NCI-H187 treated with DMSO at 0.1 percent for 48 hours (cell line): ENCODE measurements around the gene UBE2E2.

Experiments
- DNase-seq: peaks from one replicate; lab custom pipeline; 2025; lab: John Stamatoyannopoulos, UW

UBE2E2 gene

GRCh38 chr3:23276913-23277658, 74.0 kb downstream of the UBE2E2 start:
- no peak for DNase-seq

GRCh38 chr3:23277688-23278087, 74.6 kb downstream of the UBE2E2 start:
- DNase-seq, result no peak

GRCh38 chr3:23283625-23284024, 80.5 kb downstream of the UBE2E2 start:
- DNase-seq, result no peak

- no peak for DNase-seq
These were observed 85.2 kb downstream of the UBE2E2 start for GRCh38 chr3:23288286-23288685.

GRCh38 chr3:23288715-23289114, 85.6 kb downstream of the UBE2E2 start:
- no peak for DNase-seq

- DNase-seq, result no peak
These were observed 89.3 kb downstream of the UBE2E2 start for GRCh38 chr3:23292432-23292831.

GRCh38 chr3:23294770-23295387, 91.8 kb downstream of the UBE2E2 start:
- DNase-seq, result no peak

- no peak for DNase-seq
These were observed 98.7 kb downstream of the UBE2E2 start for GRCh38 chr3:23301819-23302218.

- DNase-seq, result no peak
These were observed 99.1 kb downstream of the UBE2E2 start for GRCh38 chr3:23302271-23302670.

- DNase-seq, result no peak
These were observed 100.6 kb downstream of the UBE2E2 start for GRCh38 chr3:23303601-23304217.

- DNase-seq, result no peak
These were observed 101.3 kb downstream of the UBE2E2 start for GRCh38 chr3:23304424-23304823.

GRCh38 chr3:23308986-23309625, 106.0 kb downstream of the UBE2E2 start:
- DNase-seq, result no peak

GRCh38 chr3:23312866-23313265, 109.7 kb downstream of the UBE2E2 start:
- DNase-seq, result no peak

- no peak for DNase-seq
These were observed 112.0 kb downstream of the UBE2E2 start for GRCh38 chr3:23314981-23315762.

- no peak for DNase-seq
These were observed 113.8 kb downstream of the UBE2E2 start for GRCh38 chr3:23316924-23317323.

- no peak for DNase-seq
These were observed 116.5 kb downstream of the UBE2E2 start for GRCh38 chr3:23319366-23320312.

GRCh38 chr3:23320586-23321570, 117.8 kb downstream of the UBE2E2 start:
- no peak for DNase-seq

- DNase-seq, result no peak
These were observed 121.6 kb downstream of the UBE2E2 start for GRCh38 chr3:23324745-23325144.

GRCh38 chr3:23325466-23326065, 122.4 kb downstream of the UBE2E2 start:
- no peak for DNase-seq
